ENCODE data around the gene DEK.

The DEK gene

GRCh38 chr6:18279422-18279821 lies 15.1 kb upstream of the DEK start:
- DNase-seq (ENCODE audit: low read depth) = no peak
- no peak for TF ChIP-seq CTCF (IDR thresholded peaks at IDR 0.05; ENCODE audit: low read depth, low read length, missing control alignments)
- in situ Hi-C loops (cut with HindIII; ENCODE audit: low sequenced_read_pairs) = no loop called here
- H3K4me3 ChIP-seq (ENCODE audit: low read depth, low read length) = no peak overlapping the region

- DNase-seq (ENCODE audit: low read depth) = no peak
- no peak for TF ChIP-seq CTCF (IDR thresholded peaks at IDR 0.05; ENCODE audit: low read depth, low read length, missing control alignments)
- peak overlapping the region; percentile 60 for H3K4me3 ChIP-seq (ENCODE audit: low read depth, low read length)
- in situ Hi-C loops (cut with HindIII; ENCODE audit: low sequenced_read_pairs) = no loop called here
Measured at GRCh38 chr6:18277237-18278006, 13.1 kb upstream of the DEK start.

GRCh38 chr6:18276610-18277236 lies 12.4 kb upstream of the DEK start:
- TF ChIP-seq CTCF (IDR thresholded peaks at IDR 0.05; ENCODE audit: low read depth, low read length, missing control alignments) = no peak
- peak overlapping the region; percentile 60 for H3K4me3 ChIP-seq (ENCODE audit: low read depth, low read length)
- DNase-seq (ENCODE audit: low read depth) = no peak
- in situ Hi-C loops (cut with HindIII; ENCODE audit: low sequenced_read_pairs) = no loop called here

- H3K4me3 ChIP-seq (ENCODE audit: low read depth, low read length) = no peak overlapping the region
- TF ChIP-seq CTCF (IDR thresholded peaks at IDR 0.05; ENCODE audit: low read depth, low read length, missing control alignments) = no peak
- DNase-seq (ENCODE audit: low read depth) = no peak
- in situ Hi-C loops (cut with HindIII; ENCODE audit: low sequenced_read_pairs) = no loop called here
Measured at GRCh38 chr6:18270216-18270615, 5.9 kb upstream of the DEK start.

GRCh38 chr6:18269717-18270116 lies 5.4 kb upstream of the DEK start:
- in situ Hi-C loops (cut with HindIII; ENCODE audit: low sequenced_read_pairs) = no loop called here
- no peak overlapping the region for H3K4me3 ChIP-seq (ENCODE audit: low read depth, low read length)
- DNase-seq (ENCODE audit: low read depth) = no peak
- no peak for TF ChIP-seq CTCF (IDR thresholded peaks at IDR 0.05; ENCODE audit: low read depth, low read length, missing control alignments)

GRCh38 chr6:18269253-18269652 lies 4.9 kb upstream of the DEK start:
- in situ Hi-C loops (cut with HindIII; ENCODE audit: low sequenced_read_pairs) = no loop called here
- no peak overlapping the region for H3K4me3 ChIP-seq (ENCODE audit: low read depth, low read length)
- TF ChIP-seq CTCF (IDR thresholded peaks at IDR 0.05; ENCODE audit: low read depth, low read length, missing control alignments) = no peak
- no peak for DNase-seq (ENCODE audit: low read depth)

All from astrocyte of the cerebellum (primary cell).